ENCODE data around the gene BCAP29.

BCAP29 gene

DNA sequence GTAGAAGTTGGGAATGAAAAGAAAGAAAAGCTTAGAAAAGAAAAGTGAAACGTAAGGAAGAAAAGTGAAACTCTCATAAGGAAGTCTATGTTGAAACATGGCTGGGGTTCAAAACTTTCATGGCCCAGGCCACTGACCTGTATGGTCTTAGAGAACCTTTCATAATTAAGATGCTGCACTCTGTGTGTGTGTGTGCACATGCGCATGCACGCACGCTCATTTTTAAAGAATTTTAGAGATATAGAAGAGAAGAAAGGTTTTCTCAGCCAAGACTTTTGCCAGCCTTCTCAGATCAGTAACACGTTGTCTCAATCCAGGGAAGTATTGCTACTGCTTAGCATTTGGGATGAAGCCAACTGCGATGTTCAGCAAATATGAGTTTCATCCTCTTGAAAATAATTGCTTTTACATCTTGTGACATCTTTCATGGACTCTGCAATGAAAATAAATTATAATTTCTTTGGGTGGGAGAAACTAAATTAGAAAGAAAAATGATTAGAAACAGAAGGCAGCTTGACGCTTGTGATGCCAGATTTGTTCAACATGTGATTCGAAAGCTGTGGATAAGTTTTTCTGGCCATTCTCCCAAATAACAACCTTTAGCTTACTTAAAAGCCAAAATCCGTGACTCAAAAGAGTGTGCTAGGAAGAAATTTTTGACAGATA is 64.4 kb downstream of the BCAP29 start:
- WGBS (ENCODE audit: extremely low coverage, insufficient coverage, insufficient read length), result 100% methylated on average over 1 of the region's 9 CpGs
- Histone ChIP-seq H3K9me3 (ENCODE audit: insufficient read depth, low read depth, low read length) (no peaks in the 10 kb centered on the region), H4K91ac (ENCODE audit: low read depth, low read length) (no peak overlapping the region), H3K9ac (ENCODE audit: low read length) (no peak overlapping the region), H3K4ac (ENCODE audit: low read depth, low read length) (no peak overlapping the region), H3K79me1 (ENCODE audit: low read length) (no peaks in the 10 kb centered on the region), H4K8ac (ENCODE audit: low read depth, low read length) (no peak overlapping the region), H2BK5ac (ENCODE audit: low read depth, low read length, poor library complexity) (no peak overlapping the region), H3K23ac (ENCODE audit: low read length) (no peak overlapping the region), H3K4me2 (ENCODE audit: low read length) (no peak overlapping the region), H2AK5ac (ENCODE audit: low read length) (no peak overlapping the region), H3K4me3 (ENCODE audit: low read depth, low read length) (no peak overlapping the region), H3K14ac (ENCODE audit: low read length) (no peak overlapping the region), H3K27me3 (ENCODE audit: insufficient read depth, low read length) (no peaks in the 10 kb centered on the region), H3K18ac (ENCODE audit: low read length) (no peak overlapping the region), H3K79me2 (ENCODE audit: control insufficient read depth, insufficient read depth, low read length, poor library complexity) (no peaks in the 10 kb centered on the region), H3K4me1 (ENCODE audit: control insufficient read depth in 1 of 2, insufficient read depth in 2 of 2, low read length in 2 of 2) (no peaks in the 10 kb centered on the region), H3K27ac (ENCODE audit: low read depth, low read length) (no peak overlapping the region), H4K12ac (ENCODE audit: low read depth, low read length) (no peak overlapping the region), H2BK12ac (ENCODE audit: low read length) (no peak overlapping the region), H2BK120ac (ENCODE audit: insufficient read depth, low read length, poor library complexity) (no peak overlapping the region), H3K36me3 (ENCODE audit: control insufficient read depth in 1 of 2, insufficient read depth in 2 of 2, low read length in 2 of 2) (no peaks in the 10 kb centered on the region), H2AFZ (ENCODE audit: insufficient read depth, low read length, poor library complexity) (no peak overlapping the region)
- no peak for DNase-seq

DNA sequence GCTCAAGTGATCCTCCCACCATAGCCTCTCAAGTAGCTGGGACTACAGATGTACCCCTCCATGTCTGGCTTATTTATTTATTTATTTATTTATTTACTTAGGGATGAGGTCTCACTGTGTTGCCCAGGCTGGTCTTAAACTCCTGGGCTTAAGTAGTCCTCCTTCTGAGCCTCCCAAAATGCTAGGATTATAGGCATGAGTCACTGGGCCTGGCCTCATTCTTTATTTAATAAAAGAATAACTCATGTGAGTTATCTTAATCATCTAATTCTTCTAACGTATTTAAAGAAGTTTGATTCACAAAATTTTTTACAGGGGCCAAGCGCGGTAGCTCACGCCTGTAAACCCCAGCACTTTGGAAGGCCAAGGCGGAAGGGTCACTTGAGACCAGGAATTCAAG is 72.6 kb downstream of the BCAP29 start:
- Histone ChIP-seq H2BK120ac (ENCODE audit: insufficient read depth, low read length, poor library complexity) (no peak overlapping the region), H2AK5ac (ENCODE audit: low read length) (no peak overlapping the region), H3K18ac (ENCODE audit: low read length) (no peak overlapping the region), H3K23ac (ENCODE audit: low read length) (no peak overlapping the region), H3K4me2 (ENCODE audit: low read length) (no peak overlapping the region), H3K79me1 (ENCODE audit: low read length) (no peaks in the 10 kb centered on the region), H3K9me3 (ENCODE audit: insufficient read depth, low read depth, low read length) (peaks cover 5% of the 10 kb centered on the region), H2AFZ (ENCODE audit: insufficient read depth, low read length, poor library complexity) (no peak overlapping the region), H3K9ac (ENCODE audit: low read length) (no peak overlapping the region), H3K14ac (ENCODE audit: low read length) (no peak overlapping the region), H3K4me3 (ENCODE audit: low read depth, low read length) (no peak overlapping the region), H2BK12ac (ENCODE audit: low read length) (no peak overlapping the region), H3K79me2 (ENCODE audit: control insufficient read depth, insufficient read depth, low read length, poor library complexity) (no peaks in the 10 kb centered on the region), H3K36me3 (ENCODE audit: control insufficient read depth in 1 of 2, insufficient read depth in 2 of 2, low read length in 2 of 2) (no peaks in the 10 kb centered on the region), H3K4me1 (ENCODE audit: control insufficient read depth in 1 of 2, insufficient read depth in 2 of 2, low read length in 2 of 2) (no peaks in the 10 kb centered on the region), H3K4ac (ENCODE audit: low read depth, low read length) (no peak overlapping the region), H4K91ac (ENCODE audit: low read depth, low read length) (no peak overlapping the region), H4K8ac (ENCODE audit: low read depth, low read length) (no peak overlapping the region), H4K12ac (ENCODE audit: low read depth, low read length) (no peak overlapping the region), H3K27me3 (ENCODE audit: insufficient read depth, low read length) (no peaks in the 10 kb centered on the region), H3K27ac (ENCODE audit: low read depth, low read length) (no peak overlapping the region), H2BK5ac (ENCODE audit: low read depth, low read length, poor library complexity) (no peak overlapping the region)
- WGBS (ENCODE audit: extremely low coverage, insufficient coverage, insufficient read length), result no CpG with 5 or more reads among the region's 5 CpGs
- no peak for DNase-seq

- DNase-seq, result no peak
- no peak overlapping the region for H3K27ac ChIP-seq (ENCODE audit: low read depth, low read length)
- H3K4me2 ChIP-seq (ENCODE audit: low read length), result no peak overlapping the region
- H2BK5ac ChIP-seq (ENCODE audit: low read depth, low read length, poor library complexity), result no peak overlapping the region
- no peaks in the 10 kb centered on the region for H3K79me2 ChIP-seq (ENCODE audit: control insufficient read depth, insufficient read depth, low read length, poor library complexity)
- peaks cover 6% of the 10 kb centered on the region for H3K9me3 ChIP-seq (ENCODE audit: insufficient read depth, low read depth, low read length)
- no peak overlapping the region for H2AK5ac ChIP-seq (ENCODE audit: low read length)
- H2BK120ac ChIP-seq (ENCODE audit: insufficient read depth, low read length, poor library complexity), result no peak overlapping the region
- no peak overlapping the region for H4K8ac ChIP-seq (ENCODE audit: low read depth, low read length)
- H3K4ac ChIP-seq (ENCODE audit: low read depth, low read length), result no peak overlapping the region
- H4K12ac ChIP-seq (ENCODE audit: low read depth, low read length), result no peak overlapping the region
- no peak overlapping the region for H3K14ac ChIP-seq (ENCODE audit: low read length)
- H3K23ac ChIP-seq (ENCODE audit: low read length), result no peak overlapping the region
- no peak overlapping the region for H4K91ac ChIP-seq (ENCODE audit: low read depth, low read length)
- no peak overlapping the region for H3K9ac ChIP-seq (ENCODE audit: low read length)
- H2BK12ac ChIP-seq (ENCODE audit: low read length), result no peak overlapping the region
- no peak overlapping the region for H3K4me3 ChIP-seq (ENCODE audit: low read depth, low read length)
- H3K27me3 ChIP-seq (ENCODE audit: insufficient read depth, low read length), result peaks cover 30% of the 10 kb centered on the region
- H3K36me3 ChIP-seq (ENCODE audit: control insufficient read depth in 1 of 2, insufficient read depth in 2 of 2, low read length in 2 of 2), result no peaks in the 10 kb centered on the region
- H3K4me1 ChIP-seq (ENCODE audit: control insufficient read depth in 1 of 2, insufficient read depth in 2 of 2, low read length in 2 of 2), result peaks cover 15% of the 10 kb centered on the region in 2 experiments
- H2AFZ ChIP-seq (ENCODE audit: insufficient read depth, low read length, poor library complexity), result no peak overlapping the region
- H3K79me1 ChIP-seq (ENCODE audit: low read length), result no peaks in the 10 kb centered on the region
- no peak overlapping the region for H3K18ac ChIP-seq (ENCODE audit: low read length)
These were observed 78.4 kb downstream of the BCAP29 start for GRCh38 chr7:107658467-107658866.

DNA sequence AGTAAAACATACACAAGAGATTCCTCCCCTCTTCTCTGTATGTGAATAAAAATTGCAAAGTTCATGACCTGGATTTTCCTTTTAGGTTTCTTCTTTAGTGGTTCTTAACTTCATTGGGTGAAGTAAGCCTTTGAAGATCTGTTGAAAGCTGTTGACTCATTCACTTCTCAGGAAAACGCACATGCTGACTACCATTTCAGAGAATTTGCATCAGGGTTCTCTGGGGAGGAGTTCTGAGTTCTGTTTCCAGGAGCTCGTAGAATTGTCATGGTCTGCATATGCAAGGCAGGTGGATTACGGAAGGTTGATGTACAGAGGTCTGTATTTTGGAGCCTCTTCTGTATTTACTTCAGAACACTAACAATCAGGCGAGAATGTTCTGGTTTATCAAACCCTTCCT is 79.6 kb downstream of the BCAP29 start:
- peaks cover 15% of the 10 kb centered on the region in 2 experiments for H3K4me1 ChIP-seq (ENCODE audit: control insufficient read depth in 1 of 2, insufficient read depth in 2 of 2, low read length in 2 of 2)
- no peak overlapping the region for H4K8ac ChIP-seq (ENCODE audit: low read depth, low read length)
- H2BK12ac ChIP-seq (ENCODE audit: low read length), result no peak overlapping the region
- DNase-seq, result peak; percentile 73 to 83
- no peak overlapping the region for H3K4me3 ChIP-seq (ENCODE audit: low read depth, low read length)
- no peak overlapping the region for H2AK5ac ChIP-seq (ENCODE audit: low read length)
- H3K14ac ChIP-seq (ENCODE audit: low read length), result no peak overlapping the region
- H3K36me3 ChIP-seq (ENCODE audit: control insufficient read depth in 1 of 2, insufficient read depth in 2 of 2, low read length in 2 of 2), result no peaks in the 10 kb centered on the region
- H3K9me3 ChIP-seq (ENCODE audit: insufficient read depth, low read depth, low read length), result peaks cover 6% of the 10 kb centered on the region
- no peak overlapping the region for H3K27ac ChIP-seq (ENCODE audit: low read depth, low read length)
- peaks cover 30% of the 10 kb centered on the region for H3K27me3 ChIP-seq (ENCODE audit: insufficient read depth, low read length)
- no peak overlapping the region for H3K4me2 ChIP-seq (ENCODE audit: low read length)
- H4K12ac ChIP-seq (ENCODE audit: low read depth, low read length), result no peak overlapping the region
- H4K91ac ChIP-seq (ENCODE audit: low read depth, low read length), result no peak overlapping the region
- H3K9ac ChIP-seq (ENCODE audit: low read length), result no peak overlapping the region
- no peaks in the 10 kb centered on the region for H3K79me1 ChIP-seq (ENCODE audit: low read length)
- no peak overlapping the region for H2BK120ac ChIP-seq (ENCODE audit: insufficient read depth, low read length, poor library complexity)
- no peak overlapping the region for H2BK5ac ChIP-seq (ENCODE audit: low read depth, low read length, poor library complexity)
- WGBS (ENCODE audit: extremely low coverage, insufficient coverage, insufficient read length), result no CpG with 5 or more reads among the region's 4 CpGs
- H3K4ac ChIP-seq (ENCODE audit: low read depth, low read length), result no peak overlapping the region
- H3K23ac ChIP-seq (ENCODE audit: low read length), result no peak overlapping the region
- no peak overlapping the region for H3K18ac ChIP-seq (ENCODE audit: low read length)
- H3K79me2 ChIP-seq (ENCODE audit: control insufficient read depth, insufficient read depth, low read length, poor library complexity), result no peaks in the 10 kb centered on the region
- H2AFZ ChIP-seq (ENCODE audit: insufficient read depth, low read length, poor library complexity), result no peak overlapping the region

Measured in trophoblast cell (in vitro differentiated cells and primary cell).